ENCODE measurements around the gene IL17B. TPM values are rescaled to one million over a fixed set of nuclear protein-coding genes. Genes with fewer than 3 reads are reported as not detected.

The IL17B gene
- total RNA-seq, 2 experiments from 2014 or later, result not detected

GRCh38 chr5:149420545-149421371 lies 41.7 kb upstream of the IL17B start:
- Histone ChIP-seq H2AFZ (ENCODE audit: low read length) (no peak overlapping the region), H3K4me3 (ENCODE audit: low read depth, low read length, poor library complexity, severe bottlenecking) (no peak overlapping the region), H3K79me2 (ENCODE audit: insufficient read depth, low read depth, low read length) (no peaks in the 10 kb centered on the region), H4K20me1 (ENCODE audit: insufficient read depth, low read length) (no peaks in the 10 kb centered on the region), H3K4me2 (ENCODE audit: low read length) (no peak overlapping the region), H3K27ac (ENCODE audit: low read depth, low read length, poor library complexity, severe bottlenecking) (no peak overlapping the region), H3K4me1 (ENCODE audit: insufficient read depth, low read length, poor library complexity, severe bottlenecking) (no peaks in the 10 kb centered on the region), H3K36me3 (ENCODE audit: insufficient read depth, low read length) (no peaks in the 10 kb centered on the region), H3K9me3 (ENCODE audit: low read length) (no peaks in the 10 kb centered on the region), H3K9me2 (ENCODE audit: insufficient read depth, low read length) (no peaks in the 10 kb centered on the region)
- BruUV-seq (replicated peaks), result no TSS peak
- CTCF ChIA-PET (ENCODE audit: unreplicated experiment), result interaction anchor here (0.5 kb wide), 1 partner anchor 12 kb away, joined by 3 read pairs; no protein-coding TSS in a partner anchor
- intact Hi-C loops (cut with micrococcal nuclease; ENCODE audit: unreplicated experiment), result no loop called here
- POLR2A ChIA-PET, result interaction anchor here (0.6 kb wide), 1 partner anchor 151 kb away, joined by 6 read pairs; no protein-coding TSS in a partner anchor
- DNase-seq (ENCODE audit: low spot score), result no peak
- TF ChIP-seq EZH2phosphoT487 (IDR thresholded peaks at IDR 0.05; ENCODE audit: borderline replicate concordance, low read depth, low read length) (no peak), CTCF (conservative IDR thresholded peaks at IDR 0.05; ENCODE audit: low read length) (no peak)

- no peaks in the 10 kb centered on the region for H3K9me2 ChIP-seq (ENCODE audit: insufficient read depth, low read length)
- POLR2A ChIA-PET, result interaction anchor here (0.6 kb wide), 1 partner anchor 152 kb away, joined by 6 read pairs; no protein-coding TSS in a partner anchor
- no peaks in the 10 kb centered on the region for H3K4me1 ChIP-seq (ENCODE audit: insufficient read depth, low read length, poor library complexity, severe bottlenecking)
- intact Hi-C loops (cut with micrococcal nuclease; ENCODE audit: unreplicated experiment), result no loop called here
- no peaks in the 10 kb centered on the region for H3K9me3 ChIP-seq (ENCODE audit: low read length)
- no peak overlapping the region for H3K27ac ChIP-seq (ENCODE audit: low read depth, low read length, poor library complexity, severe bottlenecking)
- no peak overlapping the region for H3K4me3 ChIP-seq (ENCODE audit: low read depth, low read length, poor library complexity, severe bottlenecking)
- no peak overlapping the region for H3K4me2 ChIP-seq (ENCODE audit: low read length)
- TF ChIP-seq CTCF (conservative IDR thresholded peaks at IDR 0.05; ENCODE audit: low read length) (no peak), EZH2phosphoT487 (IDR thresholded peaks at IDR 0.05; ENCODE audit: borderline replicate concordance, low read depth, low read length) (no peak)
- no peak overlapping the region for H2AFZ ChIP-seq (ENCODE audit: low read length)
- DNase-seq (ENCODE audit: low spot score), result no peak
- H4K20me1 ChIP-seq (ENCODE audit: insufficient read depth, low read length), result no peaks in the 10 kb centered on the region
- no peaks in the 10 kb centered on the region for H3K79me2 ChIP-seq (ENCODE audit: insufficient read depth, low read depth, low read length)
- CTCF ChIA-PET (ENCODE audit: unreplicated experiment), result interaction anchor here (0.5 kb wide), 1 partner anchor 11 kb away, joined by 3 read pairs; no protein-coding TSS in a partner anchor
- BruUV-seq (replicated peaks), result no TSS peak
- H3K36me3 ChIP-seq (ENCODE audit: insufficient read depth, low read length), result no peaks in the 10 kb centered on the region
These were observed 40.9 kb upstream of the IL17B start for GRCh38 chr5:149419859-149420544.

All from OCI-LY7 (cell line).